Measurements from ENCODE around the gene SYNGAP1.

DNA sequence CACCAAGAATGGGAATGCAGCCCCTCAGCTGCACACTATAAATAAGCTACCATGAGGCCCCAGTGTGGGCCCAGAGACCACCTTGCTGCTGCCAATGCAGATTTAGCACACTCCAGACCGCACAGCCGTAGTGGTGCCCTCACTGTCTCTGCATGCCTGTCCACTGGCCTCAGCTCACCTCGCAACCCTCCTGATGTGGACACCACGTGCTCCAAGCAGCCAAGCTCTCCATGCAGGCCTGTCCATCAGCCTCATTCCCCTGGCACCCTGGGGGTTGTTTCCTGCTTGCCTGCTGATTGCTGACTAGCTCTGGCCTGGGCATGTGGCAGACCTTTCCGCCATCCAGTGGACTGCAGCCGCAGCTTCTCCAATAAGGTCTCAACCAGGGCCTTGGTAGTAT, 70.8 kb downstream of the SYNGAP1 start:
- TF ChIP-seq, protein P1, sequence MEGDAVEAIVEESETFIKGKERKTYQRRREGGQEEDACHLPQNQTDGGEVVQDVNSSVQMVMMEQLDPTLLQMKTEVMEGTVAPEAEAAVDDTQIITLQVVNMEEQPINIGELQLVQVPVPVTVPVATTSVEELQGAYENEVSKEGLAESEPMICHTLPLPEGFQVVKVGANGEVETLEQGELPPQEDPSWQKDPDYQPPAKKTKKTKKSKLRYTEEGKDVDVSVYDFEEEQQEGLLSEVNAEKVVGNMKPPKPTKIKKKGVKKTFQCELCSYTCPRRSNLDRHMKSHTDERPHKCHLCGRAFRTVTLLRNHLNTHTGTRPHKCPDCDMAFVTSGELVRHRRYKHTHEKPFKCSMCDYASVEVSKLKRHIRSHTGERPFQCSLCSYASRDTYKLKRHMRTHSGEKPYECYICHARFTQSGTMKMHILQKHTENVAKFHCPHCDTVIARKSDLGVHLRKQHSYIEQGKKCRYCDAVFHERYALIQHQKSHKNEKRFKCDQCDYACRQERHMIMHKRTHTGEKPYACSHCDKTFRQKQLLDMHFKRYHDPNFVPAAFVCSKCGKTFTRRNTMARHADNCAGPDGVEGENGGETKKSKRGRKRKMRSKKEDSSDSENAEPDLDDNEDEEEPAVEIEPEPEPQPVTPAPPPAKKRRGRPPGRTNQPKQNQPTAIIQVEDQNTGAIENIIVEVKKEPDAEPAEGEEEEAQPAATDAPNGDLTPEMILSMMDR (conservative IDR thresholded peaks at IDR 0.05; ENCODE audit: low read depth, low read length) = no peak
- TF ChIP-seq EZH2 (IDR thresholded peaks at IDR 0.05; ENCODE audit: borderline replicate concordance, low read depth, low read length, poor library complexity, severe bottlenecking) = no peak

Measured in A673 (cell line).